Thoracic aorta (tissue), 2 donors: ENCODE results near the gene APH1B. TPM values are rescaled to one million over a fixed set of nuclear protein-coding genes. Genes with fewer than 3 reads are reported as not detected.

Source experiments
- ATAC-seq: fragments of 150-250 bp; one replicate; pipeline ENCODE4 v1.8.0; 2017; ENCODE audit warnings: low read depth; ENCODE audit not compliant: insufficient number of reproducible peaks, low FRiP score
- DNase-seq: peaks from one replicate; pipeline ENCODE4 v3.0.0-alpha.2; 2020; ENCODE audit warnings: low spot score
- H3K27ac ChIP-seq, 2 donors: fragments of 200-600 bp; sonication (generic); 1 replicate in 1 of 2; 2 replicates in 1 of 2; pipeline ENCODE4 v1.5.1; 2016; ENCODE audit warnings: mild to moderate bottlenecking in 2 of 2, moderate library complexity in 2 of 2
- H3K27me3 ChIP-seq: fragments of 200-600 bp; sonication (generic); replicated peaks from 2 replicates; pipeline ENCODE4 v1.6.0; 2016; ENCODE audit warnings: mild to moderate bottlenecking; ENCODE audit not compliant: insufficient read depth
- H3K36me3 ChIP-seq: fragments of 200-600 bp; sonication (generic); one replicate; pipeline ENCODE4 v1.5.1; 2016
- H3K4me1 ChIP-seq, 2 donors: fragments of 200-600 bp; sonication (generic); 1 replicate in 1 of 2; 2 replicates in 1 of 2; pipeline versions ENCODE4 v1.5.1 to v1.6.0; 2016; ENCODE audit warnings: low read depth in 2 of 2, mild to moderate bottlenecking in 1 of 2; ENCODE audit not compliant: control insufficient read depth in 1 of 2
- H3K4me3 ChIP-seq: fragments of 200-600 bp; sonication (generic); 2 replicates; pipeline ENCODE4 v1.5.1; 2016; ENCODE audit warnings: mild to moderate bottlenecking
- H3K9me3 ChIP-seq: fragments of 200-600 bp; sonication (generic); 2 replicates; pipeline ENCODE4 v1.5.1; 2016
- total RNA-seq, 2 donors: library from RNA; depleted of rRNA; stranded (reverse); fragments of >200 nt; gene quantifications; one replicate each; pipeline versions ENCODE4 v1.1.0 to v1.2.3, GENCODE V29; 2016
- TF ChIP-seq, protein P1 (sequence below): fragments of 200-600 bp; sonication (generic); IDR thresholded peaks from one replicate; pipeline ENCODE4 v1.5.1; 2019; ENCODE audit warnings: antibody characterized with exemption

Gene APH1B
- total RNA-seq, 2 donors from 2014 or later = 16.2 to 22.2 TPM

DNA sequence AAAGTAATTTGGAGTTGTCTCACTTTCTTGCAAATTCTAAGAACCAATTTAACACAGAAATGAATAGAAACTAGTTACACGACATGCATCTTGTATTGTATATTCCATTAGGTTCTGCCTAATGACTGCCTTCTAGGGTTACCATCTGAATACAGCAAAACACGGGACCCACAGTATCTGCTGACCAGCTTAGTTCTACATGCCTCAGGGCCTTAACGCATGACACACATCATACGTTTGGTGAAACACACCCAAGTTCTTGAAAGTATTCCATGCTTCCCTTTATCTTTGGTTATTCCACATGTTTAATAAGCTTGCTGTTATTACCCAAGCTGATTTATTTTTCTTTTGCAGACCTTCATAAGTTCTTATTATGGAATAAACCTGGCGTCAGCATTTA lies 27.9 kb downstream of the APH1B start:
- H3K27ac ChIP-seq = no peak overlapping the region
- no peaks in the 10 kb centered on the region for H3K4me1 ChIP-seq
- TF ChIP-seq, protein P1, sequence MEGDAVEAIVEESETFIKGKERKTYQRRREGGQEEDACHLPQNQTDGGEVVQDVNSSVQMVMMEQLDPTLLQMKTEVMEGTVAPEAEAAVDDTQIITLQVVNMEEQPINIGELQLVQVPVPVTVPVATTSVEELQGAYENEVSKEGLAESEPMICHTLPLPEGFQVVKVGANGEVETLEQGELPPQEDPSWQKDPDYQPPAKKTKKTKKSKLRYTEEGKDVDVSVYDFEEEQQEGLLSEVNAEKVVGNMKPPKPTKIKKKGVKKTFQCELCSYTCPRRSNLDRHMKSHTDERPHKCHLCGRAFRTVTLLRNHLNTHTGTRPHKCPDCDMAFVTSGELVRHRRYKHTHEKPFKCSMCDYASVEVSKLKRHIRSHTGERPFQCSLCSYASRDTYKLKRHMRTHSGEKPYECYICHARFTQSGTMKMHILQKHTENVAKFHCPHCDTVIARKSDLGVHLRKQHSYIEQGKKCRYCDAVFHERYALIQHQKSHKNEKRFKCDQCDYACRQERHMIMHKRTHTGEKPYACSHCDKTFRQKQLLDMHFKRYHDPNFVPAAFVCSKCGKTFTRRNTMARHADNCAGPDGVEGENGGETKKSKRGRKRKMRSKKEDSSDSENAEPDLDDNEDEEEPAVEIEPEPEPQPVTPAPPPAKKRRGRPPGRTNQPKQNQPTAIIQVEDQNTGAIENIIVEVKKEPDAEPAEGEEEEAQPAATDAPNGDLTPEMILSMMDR = no peak
- no peak for DNase-seq
- no peak for ATAC-seq
- H3K4me3 ChIP-seq = no peak overlapping the region
- H3K36me3 ChIP-seq = peaks cover 23% of the 10 kb centered on the region
- no peaks in the 10 kb centered on the region for H3K27me3 ChIP-seq
- H3K9me3 ChIP-seq = no peaks in the 10 kb centered on the region

DNA sequence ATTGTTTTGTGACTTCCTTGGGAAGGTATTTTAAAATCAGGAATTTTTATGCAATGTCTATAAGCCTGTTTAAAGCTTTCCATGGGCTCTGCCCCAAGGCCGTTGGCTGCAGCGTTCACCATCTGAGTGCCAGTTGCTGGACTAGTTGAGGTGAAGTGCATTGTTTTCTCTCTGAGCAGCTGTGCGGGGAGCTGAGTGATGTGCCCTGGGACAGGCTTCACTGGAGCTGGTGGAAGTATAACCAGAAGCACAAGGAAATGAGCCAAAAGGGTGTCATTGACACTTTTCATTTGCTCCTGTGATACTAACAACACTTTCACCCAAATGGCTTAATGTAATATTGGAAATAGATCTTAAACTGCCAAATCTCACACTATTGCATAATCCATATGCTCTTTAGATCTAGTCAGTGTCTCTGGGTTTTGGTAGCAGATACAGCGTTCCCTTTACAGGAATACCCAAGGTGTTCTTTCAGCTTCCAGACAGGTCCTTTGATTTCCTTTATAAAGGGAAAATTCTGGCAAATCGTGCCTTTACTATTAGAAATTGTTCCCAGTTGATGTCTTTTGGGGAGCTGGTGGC lies 29.2 kb downstream of the APH1B start:
- Histone ChIP-seq H3K4me3 (no peak overlapping the region), H3K36me3 (peaks cover 23% of the 10 kb centered on the region), H3K27me3 (no peaks in the 10 kb centered on the region), H3K27ac (no peak overlapping the region), H3K4me1 (no peaks in the 10 kb centered on the region), H3K9me3 (no peaks in the 10 kb centered on the region)
- TF ChIP-seq, protein P1 = no peak
- ATAC-seq (no peak), DNase-seq (no peak)

DNA sequence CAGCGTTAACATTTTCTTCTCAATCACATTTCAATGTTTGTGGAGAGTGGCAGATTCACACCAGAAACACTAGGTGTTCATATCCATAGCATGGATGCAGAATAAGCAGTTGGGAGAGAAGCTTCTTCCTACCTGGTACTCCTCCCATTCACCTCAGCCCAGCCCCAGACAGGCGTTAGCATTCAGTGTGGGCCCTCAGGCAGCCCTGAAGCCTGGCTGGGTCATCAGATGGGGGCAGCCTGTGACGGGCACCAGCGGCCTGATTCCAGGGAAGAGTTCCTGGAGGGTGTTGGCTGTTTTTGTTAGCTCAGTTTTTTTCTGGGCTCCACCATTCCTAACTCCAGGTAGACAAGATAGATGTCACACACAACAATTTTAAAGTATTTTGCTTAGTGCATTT lies 31.1 kb downstream of the APH1B start:
- TF ChIP-seq, protein P1 = no peak
- Histone ChIP-seq H3K4me3 (no peak overlapping the region), H3K9me3 (no peaks in the 10 kb centered on the region), H3K4me1 (no peaks in the 10 kb centered on the region), H3K36me3 (peaks cover 11% of the 10 kb centered on the region), H3K27me3 (no peaks in the 10 kb centered on the region), H3K27ac (no peak overlapping the region)
- ATAC-seq (no peak), DNase-seq (no peak)

DNA sequence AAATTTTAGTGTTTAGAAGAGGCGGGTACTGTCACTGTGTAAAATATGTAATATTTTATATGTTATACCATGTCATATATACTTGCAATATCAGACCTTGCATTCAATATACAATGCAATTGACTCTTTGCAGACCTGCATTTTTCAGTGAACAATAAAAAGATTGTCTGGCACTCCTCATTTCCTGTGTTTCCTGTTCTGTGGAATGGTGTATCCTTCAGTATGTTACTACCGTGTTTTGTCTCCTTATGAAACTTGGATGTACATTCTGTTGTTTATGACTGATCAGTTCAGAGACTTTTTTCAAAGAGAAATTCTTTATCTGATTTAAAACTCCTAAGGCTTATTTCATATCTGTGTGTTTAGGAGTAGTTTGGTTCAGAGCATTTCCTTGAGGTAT lies 31.5 kb downstream of the APH1B start:
- Histone ChIP-seq H3K36me3 (peaks cover 10% of the 10 kb centered on the region), H3K9me3 (no peaks in the 10 kb centered on the region), H3K27me3 (no peaks in the 10 kb centered on the region), H3K4me3 (no peak overlapping the region), H3K27ac (no peak overlapping the region), H3K4me1 (no peaks in the 10 kb centered on the region)
- DNase-seq (no peak), ATAC-seq (no peak)
- TF ChIP-seq, protein P1 = no peak

DNA sequence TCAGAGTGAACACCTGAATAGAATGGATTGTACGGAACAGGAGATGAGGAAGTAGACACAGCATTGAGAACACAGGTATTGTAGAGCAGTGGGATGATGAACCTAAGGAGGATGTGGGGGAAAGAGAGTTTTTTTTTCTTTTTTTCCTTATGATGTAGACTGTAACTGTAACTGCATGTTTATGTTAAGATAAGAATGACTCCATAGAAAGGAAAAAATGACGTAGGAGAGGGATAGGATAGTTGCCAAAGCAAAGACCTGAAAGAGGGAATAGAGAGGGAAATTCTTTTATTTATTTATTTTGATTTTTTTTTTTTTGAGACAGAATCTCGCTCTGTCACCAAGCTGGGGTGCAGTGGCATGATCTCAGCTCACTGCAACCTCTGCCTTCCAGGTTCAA lies 33.2 kb downstream of the APH1B start:
- Histone ChIP-seq H3K36me3 (peaks cover 4% of the 10 kb centered on the region), H3K4me3 (no peak overlapping the region), H3K4me1 (no peaks in the 10 kb centered on the region), H3K9me3 (no peaks in the 10 kb centered on the region), H3K27ac (no peak overlapping the region), H3K27me3 (no peaks in the 10 kb centered on the region)
- TF ChIP-seq, protein P1 = no peak
- DNase-seq = no peak
- no peak for ATAC-seq
